Natural killer cell (primary cell): Measurements from ENCODE around the gene PITX1. TPM values are rescaled to one million over a fixed set of nuclear protein-coding genes. Genes with fewer than 3 reads are reported as not detected.

Experiments used
- ATAC-seq, 3 donors: fragments of 150-1000 bp in 2 of 3; fragments of 200-7000 bp in 1 of 3; cut with Tn5 transposase; 1 replicate in 1 of 3; 2 replicates in 2 of 3; pipeline ENCODE4 v1.10.0; 2021; ENCODE audit warnings: mild to moderate bottlenecking in 2 of 3, moderate library complexity in 2 of 3
- DNase-seq, 2 donors: peaks; one replicate each; pipeline versions ENCODE4 v3.0.0 to v3.0.0-alpha.2; 2013 to 2021; ENCODE audit warnings: mixed read lengths in 1 of 2
- H3K27ac ChIP-seq: one replicate; pipeline ENCODE4 v1.5.1; 2013; ENCODE audit warnings: mild to moderate bottlenecking, low read length
- H3K27me3 ChIP-seq: one replicate; pipeline ENCODE4 v1.6.1; 2013; ENCODE audit warnings: low read length; ENCODE audit not compliant: control insufficient read depth, insufficient read depth
- H3K36me3 ChIP-seq: one replicate; pipeline ENCODE4 v1.6.1; 2013; ENCODE audit warnings: low read length; ENCODE audit not compliant: control insufficient read depth, insufficient read depth
- H3K4me1 ChIP-seq: one replicate; pipeline ENCODE4 v1.6.1; 2013; ENCODE audit warnings: low read length; ENCODE audit not compliant: control insufficient read depth, insufficient read depth
- H3K4me3 ChIP-seq: one replicate; pipeline ENCODE4 v1.5.1; 2013; ENCODE audit warnings: low read length
- H3K9me3 ChIP-seq: one replicate; pipeline ENCODE4 v1.6.1; 2013; ENCODE audit warnings: low read length; ENCODE audit not compliant: control insufficient read depth, insufficient read depth
- H3K27ac Mint-ChIP-seq, 2 donors: one replicate each; pipeline ENCODE4 v1.8.0; 2022; ENCODE audit warnings: mild to moderate bottlenecking in 2 of 2, mixed read lengths in 2 of 2, moderate library complexity in 1 of 2
- H3K27me3 Mint-ChIP-seq, 2 donors: one replicate each; pipeline ENCODE4 v1.8.0; 2022; ENCODE audit warnings: low read depth in 2 of 2, mixed read lengths in 2 of 2
- H3K36me3 Mint-ChIP-seq: one replicate; pipeline ENCODE4 v1.8.0; 2022; ENCODE audit warnings: mixed read lengths
- H3K4me1 Mint-ChIP-seq, 2 donors: one replicate each; pipeline ENCODE4 v1.8.0; 2022; ENCODE audit warnings: mixed read lengths in 2 of 2
- H3K4me3 Mint-ChIP-seq: one replicate; pipeline ENCODE4 v1.8.0; 2022; ENCODE audit warnings: mild to moderate bottlenecking, moderate library complexity, mixed read lengths
- H3K9me3 Mint-ChIP-seq, 2 donors: one replicate each; pipeline ENCODE4 v1.8.0; 2022; ENCODE audit warnings: mixed read lengths in 2 of 2
- WGBS: methylation state at CpG from one replicate; pipeline ENCODE4 v1.1.7; 2013; ENCODE audit warnings: missing lambda C conversion rate; ENCODE audit not compliant: insufficient coverage; 5-methylcytosine and 5-hydroxymethylcytosine counted together
- intact Hi-C: fragments of 100-400 bp; cut with micrococcal nuclease; formaldehyde crosslinking; loops from one replicate; pipeline ENCODE4 v1.14.2; 2022
- total RNA-seq, 4 donors: library from RNA; stranded (reverse); fragments of 120-200 nt in 1 of 4; gene quantifications; one replicate each; pipeline versions ENCODE4 v1.2.3 to v1.2.4, GENCODE V29; 2013 to 2022
- TF ChIP-seq, protein P1 (sequence below): fragments of 200-600 bp; IDR thresholded peaks from one replicate; pipeline ENCODE4 v1.8.0; 2022; ENCODE audit warnings: antibody characterized with exemption

Gene PITX1
- total RNA-seq, 3 donors from 2014 or later (not counting 1 experiment from before 2014, with no cell fraction given): not detected

- no peak overlapping the region for H3K4me3 Mint-ChIP-seq
- no peaks in the 10 kb centered on the region for H3K4me1 Mint-ChIP-seq
- no peaks in the 10 kb centered on the region for H3K9me3 ChIP-seq
- TF ChIP-seq, protein P1, sequence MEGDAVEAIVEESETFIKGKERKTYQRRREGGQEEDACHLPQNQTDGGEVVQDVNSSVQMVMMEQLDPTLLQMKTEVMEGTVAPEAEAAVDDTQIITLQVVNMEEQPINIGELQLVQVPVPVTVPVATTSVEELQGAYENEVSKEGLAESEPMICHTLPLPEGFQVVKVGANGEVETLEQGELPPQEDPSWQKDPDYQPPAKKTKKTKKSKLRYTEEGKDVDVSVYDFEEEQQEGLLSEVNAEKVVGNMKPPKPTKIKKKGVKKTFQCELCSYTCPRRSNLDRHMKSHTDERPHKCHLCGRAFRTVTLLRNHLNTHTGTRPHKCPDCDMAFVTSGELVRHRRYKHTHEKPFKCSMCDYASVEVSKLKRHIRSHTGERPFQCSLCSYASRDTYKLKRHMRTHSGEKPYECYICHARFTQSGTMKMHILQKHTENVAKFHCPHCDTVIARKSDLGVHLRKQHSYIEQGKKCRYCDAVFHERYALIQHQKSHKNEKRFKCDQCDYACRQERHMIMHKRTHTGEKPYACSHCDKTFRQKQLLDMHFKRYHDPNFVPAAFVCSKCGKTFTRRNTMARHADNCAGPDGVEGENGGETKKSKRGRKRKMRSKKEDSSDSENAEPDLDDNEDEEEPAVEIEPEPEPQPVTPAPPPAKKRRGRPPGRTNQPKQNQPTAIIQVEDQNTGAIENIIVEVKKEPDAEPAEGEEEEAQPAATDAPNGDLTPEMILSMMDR: no peak
- intact Hi-C loops: no loop called here
- no peak overlapping the region for H3K4me3 ChIP-seq
- H3K27ac ChIP-seq: no peak overlapping the region
- no peak overlapping the region for H3K27ac Mint-ChIP-seq
- no peaks in the 10 kb centered on the region for H3K36me3 Mint-ChIP-seq
- WGBS: 5% methylated on average over 51 of the region's 51 CpGs
- no peaks in the 10 kb centered on the region for H3K9me3 Mint-ChIP-seq
- H3K36me3 ChIP-seq: no peaks in the 10 kb centered on the region
- DNase-seq: no peak
- H3K27me3 ChIP-seq: peaks cover 42% of the 10 kb centered on the region
- H3K27me3 Mint-ChIP-seq: peaks cover 34 to 42% of the 10 kb centered on the region in 2 donors
- peaks cover 16% of the 10 kb centered on the region for H3K4me1 ChIP-seq
- no peak for ATAC-seq
Observed at GRCh38 chr5:135040333-135041144, 6.5 kb upstream of the PITX1 start.

DNA sequence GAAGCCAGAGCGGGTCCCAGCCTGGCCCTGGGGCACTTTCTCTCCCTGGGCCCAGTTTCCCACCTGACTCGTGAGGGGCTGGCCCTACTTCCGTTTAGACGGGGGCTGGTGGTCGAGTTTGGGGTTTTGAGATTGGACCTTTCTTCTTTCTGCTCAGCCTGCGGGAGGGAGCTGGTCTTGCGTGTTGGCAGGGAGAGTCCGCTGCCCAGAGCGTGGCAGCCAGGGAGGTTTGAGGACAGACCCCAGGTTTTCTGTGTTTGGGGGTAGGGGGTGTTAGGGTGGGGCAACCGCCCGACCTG, 6.0 kb upstream of the PITX1 start:
- no peaks in the 10 kb centered on the region for H3K36me3 ChIP-seq
- Mint-ChIP-seq H3K4me3 (no peak overlapping the region), H3K4me1 (peaks cover 2% of the 10 kb centered on the region in 2 donors), H3K27me3 (peaks cover 36 to 48% of the 10 kb centered on the region in 2 donors), H3K9me3 (no peaks in the 10 kb centered on the region), H3K27ac (no peak overlapping the region), H3K36me3 (no peaks in the 10 kb centered on the region)
- ATAC-seq (no peak), DNase-seq (no peak)
- peaks cover 45% of the 10 kb centered on the region for H3K27me3 ChIP-seq
- intact Hi-C loops: no loop called here
- TF ChIP-seq, protein P1: no peak
- H3K27ac ChIP-seq: no peak overlapping the region
- H3K4me1 ChIP-seq: peaks cover 16% of the 10 kb centered on the region
- under 1% methylated on average over 8 of the region's 11 CpGs for WGBS
- H3K9me3 ChIP-seq: no peaks in the 10 kb centered on the region
- H3K4me3 ChIP-seq: no peak overlapping the region

- intact Hi-C loops: no loop called here
- H3K36me3 ChIP-seq: no peaks in the 10 kb centered on the region
- H3K27me3 ChIP-seq: peaks cover 48% of the 10 kb centered on the region
- peaks cover 16% of the 10 kb centered on the region for H3K4me1 ChIP-seq
- H3K4me3 ChIP-seq: no peak overlapping the region
- H3K4me3 Mint-ChIP-seq: no peak overlapping the region
- H3K9me3 ChIP-seq: no peaks in the 10 kb centered on the region
- TF ChIP-seq, protein P1: no peak
- peaks cover 40 to 53% of the 10 kb centered on the region in 2 donors for H3K27me3 Mint-ChIP-seq
- H3K4me1 Mint-ChIP-seq: peaks cover 6 to 7% of the 10 kb centered on the region in 2 donors
- no peak overlapping the region for H3K27ac Mint-ChIP-seq
- 5% methylated on average over 87 of the region's 87 CpGs for WGBS
- H3K9me3 Mint-ChIP-seq: no peaks in the 10 kb centered on the region
- H3K36me3 Mint-ChIP-seq: no peaks in the 10 kb centered on the region
- DNase-seq: no peak
- H3K27ac ChIP-seq: no peak overlapping the region
- ATAC-seq: no peak
Observed at GRCh38 chr5:135039271-135040033, 5.4 kb upstream of the PITX1 start.
